ENCODE measurements around the gene C10orf90. TPM values are rescaled to one million over a fixed set of nuclear protein-coding genes. Genes with fewer than 3 reads are reported as not detected.

Gene C10orf90
- total RNA-seq, 1 donor from 2014 or later: not detected

DNA sequence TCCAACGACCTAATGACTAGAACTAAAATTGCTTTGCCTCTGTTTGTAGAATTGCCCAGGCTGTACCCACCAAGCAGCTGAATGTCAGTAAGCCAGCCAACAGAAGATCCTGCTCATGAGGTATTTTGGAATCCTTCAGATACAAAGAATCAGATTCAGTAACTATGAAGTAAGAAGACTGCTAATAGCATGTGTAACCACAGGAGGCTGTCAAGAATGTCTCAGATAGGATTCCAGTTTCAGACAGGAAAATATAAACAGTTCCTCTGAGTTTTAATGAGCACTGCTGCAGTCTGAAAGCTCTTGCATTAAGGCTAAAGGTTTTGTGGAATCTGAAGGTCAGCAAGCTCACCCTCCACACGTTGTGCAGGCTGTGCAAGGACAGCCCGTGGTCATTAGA, 169.6 kb downstream of the C10orf90 start:
- Histone ChIP-seq H3K4me3 (no peak overlapping the region), H3K4me1 (no peaks in the 10 kb centered on the region), H3K27ac (no peak overlapping the region), H3K9me3 (no peaks in the 10 kb centered on the region), H3K36me3 (no peaks in the 10 kb centered on the region), H3K27me3 (no peaks in the 10 kb centered on the region)
- no peak for ATAC-seq
- no peak for DNase-seq
- intact Hi-C loops (cut with DNase I): loop anchor here (10.0 kb wide), 1 partner anchor 516 kb away; no protein-coding TSS in a partner anchor
- TF ChIP-seq, protein P1, sequence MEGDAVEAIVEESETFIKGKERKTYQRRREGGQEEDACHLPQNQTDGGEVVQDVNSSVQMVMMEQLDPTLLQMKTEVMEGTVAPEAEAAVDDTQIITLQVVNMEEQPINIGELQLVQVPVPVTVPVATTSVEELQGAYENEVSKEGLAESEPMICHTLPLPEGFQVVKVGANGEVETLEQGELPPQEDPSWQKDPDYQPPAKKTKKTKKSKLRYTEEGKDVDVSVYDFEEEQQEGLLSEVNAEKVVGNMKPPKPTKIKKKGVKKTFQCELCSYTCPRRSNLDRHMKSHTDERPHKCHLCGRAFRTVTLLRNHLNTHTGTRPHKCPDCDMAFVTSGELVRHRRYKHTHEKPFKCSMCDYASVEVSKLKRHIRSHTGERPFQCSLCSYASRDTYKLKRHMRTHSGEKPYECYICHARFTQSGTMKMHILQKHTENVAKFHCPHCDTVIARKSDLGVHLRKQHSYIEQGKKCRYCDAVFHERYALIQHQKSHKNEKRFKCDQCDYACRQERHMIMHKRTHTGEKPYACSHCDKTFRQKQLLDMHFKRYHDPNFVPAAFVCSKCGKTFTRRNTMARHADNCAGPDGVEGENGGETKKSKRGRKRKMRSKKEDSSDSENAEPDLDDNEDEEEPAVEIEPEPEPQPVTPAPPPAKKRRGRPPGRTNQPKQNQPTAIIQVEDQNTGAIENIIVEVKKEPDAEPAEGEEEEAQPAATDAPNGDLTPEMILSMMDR (IDR thresholded peaks at IDR 0.05): no peak

DNA sequence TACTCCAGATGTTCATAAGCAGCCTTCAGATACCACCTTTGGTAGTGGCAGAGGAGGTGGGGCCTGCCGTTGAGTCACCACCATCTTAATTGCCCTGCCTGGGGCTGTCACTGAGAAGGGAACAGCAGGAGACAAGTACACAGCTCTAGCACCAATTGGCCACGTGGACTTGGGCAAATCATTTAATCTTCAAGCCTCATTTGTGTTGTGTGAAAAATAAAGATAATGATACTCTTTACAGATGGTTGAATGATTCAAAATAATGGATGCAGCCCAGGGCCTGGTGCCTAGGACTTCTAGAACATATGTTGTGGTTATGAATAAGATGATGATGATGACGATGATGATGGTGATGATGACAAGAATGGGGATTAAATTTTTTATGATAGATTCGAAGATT, 170.3 kb downstream of the C10orf90 start:
- no peaks in the 10 kb centered on the region for H3K4me1 ChIP-seq
- H3K4me3 ChIP-seq: no peak overlapping the region
- intact Hi-C loops (cut with DNase I): loop anchor here (10.0 kb wide), 1 partner anchor 515 kb away; no protein-coding TSS in a partner anchor
- DNase-seq (no peak), ATAC-seq (no peak)
- H3K27ac ChIP-seq: no peak overlapping the region
- no peaks in the 10 kb centered on the region for H3K27me3 ChIP-seq
- TF ChIP-seq, protein P1 (IDR thresholded peaks at IDR 0.05): no peak
- H3K9me3 ChIP-seq: no peaks in the 10 kb centered on the region
- no peaks in the 10 kb centered on the region for H3K36me3 ChIP-seq

DNA sequence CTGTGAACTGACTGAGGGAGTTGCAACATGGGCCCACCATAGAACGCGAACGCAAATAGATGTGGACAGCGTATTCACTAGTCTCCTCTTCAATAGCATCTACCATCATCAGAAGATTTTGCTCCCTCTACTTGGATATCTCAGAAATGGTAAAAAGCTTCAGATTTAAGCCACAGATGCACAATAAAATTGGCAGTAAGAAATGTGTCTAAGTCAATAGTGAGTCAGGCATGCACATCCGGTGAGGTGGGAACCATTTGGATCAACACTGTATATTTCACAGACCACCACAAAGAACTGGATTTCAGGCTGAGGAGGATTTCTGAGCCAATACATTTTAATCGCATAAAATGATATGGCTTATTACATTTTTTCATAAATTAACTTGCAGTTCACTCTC, 170.7 kb downstream of the C10orf90 start:
- Histone ChIP-seq H3K4me3 (no peak overlapping the region), H3K9me3 (no peaks in the 10 kb centered on the region), H3K36me3 (no peaks in the 10 kb centered on the region), H3K27ac (no peak overlapping the region), H3K27me3 (no peaks in the 10 kb centered on the region), H3K4me1 (no peaks in the 10 kb centered on the region)
- ATAC-seq (no peak), DNase-seq (no peak)
- intact Hi-C loops (cut with DNase I): loop anchor here (10.0 kb wide), 1 partner anchor 515 kb away; no protein-coding TSS in a partner anchor
- TF ChIP-seq, protein P1 (IDR thresholded peaks at IDR 0.05): no peak

DNA sequence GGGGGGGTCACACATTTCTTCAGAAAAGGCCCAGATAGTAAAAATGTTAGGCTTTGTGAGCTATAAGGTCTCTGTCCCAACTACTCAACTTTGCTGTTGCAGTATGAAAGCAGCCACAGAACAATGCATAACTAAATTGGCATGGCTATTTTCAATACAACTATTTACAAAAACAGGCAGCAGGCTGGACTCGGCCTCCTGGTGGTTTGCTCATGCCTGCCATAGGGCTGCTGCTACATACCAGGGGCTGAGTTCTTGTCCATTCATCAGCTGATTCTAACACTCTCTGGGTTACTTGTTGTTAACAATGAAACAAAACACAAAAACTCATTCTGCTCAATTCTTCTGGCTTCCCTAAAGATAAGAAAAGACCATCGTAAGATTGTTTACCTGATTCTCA, 172.8 kb downstream of the C10orf90 start:
- Histone ChIP-seq H3K4me3 (no peak overlapping the region), H3K27me3 (no peaks in the 10 kb centered on the region), H3K36me3 (no peaks in the 10 kb centered on the region), H3K4me1 (no peaks in the 10 kb centered on the region), H3K9me3 (no peaks in the 10 kb centered on the region), H3K27ac (no peak overlapping the region)
- intact Hi-C loops (cut with DNase I): no loop called here
- ATAC-seq (no peak), DNase-seq (no peak)
- TF ChIP-seq, protein P1 (IDR thresholded peaks at IDR 0.05): no peak

DNA sequence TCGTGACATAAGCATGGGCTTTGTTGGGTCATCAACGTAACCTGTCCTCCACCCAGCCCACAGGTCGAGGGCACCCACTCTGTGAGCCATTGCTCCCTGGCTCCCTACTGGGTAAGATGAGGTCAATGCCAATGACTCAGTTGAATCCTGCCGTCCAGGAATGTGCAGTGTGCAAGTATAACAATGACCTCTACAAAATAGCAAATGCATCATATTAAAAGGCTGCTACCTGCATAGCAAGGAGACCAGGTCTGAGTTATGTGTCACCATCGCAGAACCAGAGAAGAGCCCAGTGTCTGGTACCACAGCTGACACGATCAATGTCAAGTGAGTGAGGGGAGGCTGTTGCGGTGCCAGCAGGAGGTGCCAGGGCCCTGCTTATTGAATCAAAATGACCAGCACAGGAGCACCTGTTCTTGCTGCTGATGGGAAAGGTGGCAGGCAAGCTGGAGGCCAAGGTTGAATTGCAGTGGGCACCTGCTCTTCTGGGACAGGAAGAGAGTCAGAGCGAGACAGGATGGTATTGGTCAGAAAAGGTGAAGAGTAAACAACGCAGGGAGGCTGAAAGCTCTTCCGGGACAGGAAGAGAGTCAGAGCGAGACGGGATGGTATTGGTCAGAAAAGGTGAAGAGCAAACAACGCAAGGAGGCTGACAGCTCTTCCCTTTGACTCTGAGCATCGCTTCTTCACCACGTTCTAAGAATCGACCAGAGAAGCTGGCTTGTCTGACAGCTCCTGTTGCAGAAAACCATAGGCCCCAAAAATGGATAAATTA, 173.5 kb downstream of the C10orf90 start:
- intact Hi-C loops (cut with DNase I): no loop called here
- TF ChIP-seq, protein P1 (IDR thresholded peaks at IDR 0.05): no peak
- Histone ChIP-seq H3K9me3 (no peaks in the 10 kb centered on the region), H3K4me1 (no peaks in the 10 kb centered on the region), H3K36me3 (no peaks in the 10 kb centered on the region), H3K27me3 (no peaks in the 10 kb centered on the region), H3K4me3 (no peak overlapping the region), H3K27ac (no peak overlapping the region)
- DNase-seq (no peak), ATAC-seq (no peak)
